Measurements from ENCODE around the gene NUDT16L1.

Gene NUDT16L1

DNA sequence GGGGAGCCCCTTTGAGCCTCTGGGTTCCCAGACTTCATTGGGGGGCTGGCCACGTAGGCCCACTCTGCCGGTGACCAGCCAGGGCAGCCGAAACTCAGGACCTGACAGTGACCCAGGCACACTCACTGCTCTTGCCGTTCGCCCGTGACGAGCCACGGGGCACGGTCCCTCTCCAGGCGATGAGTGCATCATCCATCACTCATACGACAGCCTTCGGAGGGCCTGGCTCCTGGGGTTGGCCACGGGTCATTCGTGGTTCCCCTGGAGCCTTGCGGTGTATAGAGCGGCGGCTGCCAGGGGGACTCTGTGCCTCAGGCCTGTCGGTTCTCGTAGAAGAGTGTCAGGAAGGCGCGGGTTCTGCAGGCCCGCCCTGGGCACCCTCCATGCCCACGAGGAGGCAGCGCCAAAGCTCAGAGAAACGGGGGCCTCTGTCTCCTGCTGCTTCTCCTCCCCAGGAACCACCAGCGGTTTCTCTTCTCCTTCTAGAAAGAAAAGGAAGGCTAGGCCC is 11.2 kb upstream of the NUDT16L1 start:
- in situ Hi-C loops (cut with MboI; ENCODE audit: low sequenced_read_pairs), result no loop called here

DNA sequence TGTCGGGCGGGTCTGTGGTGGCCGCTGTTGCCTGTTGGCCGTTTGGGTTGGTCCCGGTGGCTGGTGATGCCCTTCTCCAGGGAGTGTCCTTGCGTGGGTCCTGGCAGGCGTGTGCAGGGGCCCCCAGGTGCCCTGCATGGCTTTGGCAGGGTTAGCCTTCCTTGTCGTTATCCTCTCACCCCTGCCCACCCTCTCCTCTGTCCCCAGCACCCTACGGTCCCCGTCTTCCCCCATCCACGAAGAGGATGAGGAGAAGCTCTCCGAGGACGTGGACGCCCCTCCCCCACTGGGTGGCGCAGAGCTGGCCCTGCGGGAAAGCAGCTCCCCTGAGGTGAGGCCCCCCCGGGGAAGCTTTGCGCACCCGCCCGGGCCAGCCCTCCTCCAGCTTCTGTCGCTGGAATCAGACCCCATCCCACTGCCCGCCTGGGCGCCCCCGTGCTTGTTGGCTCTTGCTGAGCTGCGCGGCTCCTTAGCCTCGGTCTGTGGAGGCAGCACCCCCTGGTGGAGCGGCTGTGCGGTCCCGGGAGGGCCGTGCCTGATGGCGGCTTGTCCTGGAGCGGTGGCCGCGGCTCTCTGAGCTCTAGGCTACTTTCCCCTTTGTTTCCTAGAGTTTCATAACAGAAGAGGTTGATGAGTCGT is 10.6 kb upstream of the NUDT16L1 start:
- in situ Hi-C loops (cut with MboI; ENCODE audit: low sequenced_read_pairs), result no loop called here

DNA sequence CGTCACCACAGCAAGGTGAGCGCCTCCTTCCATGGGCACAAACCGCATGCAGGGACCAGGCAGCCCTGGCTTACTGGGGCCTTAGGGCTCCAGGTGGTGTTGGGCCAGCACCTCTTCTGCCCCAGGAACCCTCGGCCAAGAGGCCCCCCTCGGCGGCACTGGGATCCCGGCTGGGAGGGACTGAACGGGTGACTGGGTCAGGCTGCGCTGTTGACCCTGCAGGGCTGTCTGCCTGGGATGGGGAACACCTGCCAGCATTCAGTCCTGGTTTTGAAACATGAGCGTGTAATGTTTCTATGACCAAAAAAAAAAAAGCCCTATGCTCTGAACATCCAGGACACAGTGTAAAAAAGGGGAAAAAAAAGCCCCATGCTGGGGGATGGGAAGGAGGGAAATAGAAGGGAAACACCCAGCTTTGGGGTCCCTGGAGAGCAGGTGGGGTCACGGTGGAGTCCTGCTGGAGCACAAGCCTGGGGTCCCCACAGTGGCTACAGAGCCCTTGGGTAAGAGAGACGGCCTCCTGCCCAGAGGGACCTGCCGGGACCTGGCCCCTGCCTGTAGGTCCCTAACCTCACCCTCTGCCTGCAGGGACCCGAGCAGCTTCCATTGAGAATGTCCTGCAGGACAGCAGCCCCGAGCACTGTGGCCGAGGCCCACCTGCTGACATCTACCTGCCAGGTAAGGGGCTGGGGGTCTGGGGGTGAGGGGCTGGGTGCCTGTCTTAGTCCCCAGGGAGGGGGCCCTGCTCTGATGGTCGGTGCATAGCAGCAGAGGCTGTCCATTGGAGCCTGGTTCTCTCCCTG is 9.9 kb upstream of the NUDT16L1 start:
- in situ Hi-C loops (cut with MboI; ENCODE audit: low sequenced_read_pairs), result no loop called here

DNA sequence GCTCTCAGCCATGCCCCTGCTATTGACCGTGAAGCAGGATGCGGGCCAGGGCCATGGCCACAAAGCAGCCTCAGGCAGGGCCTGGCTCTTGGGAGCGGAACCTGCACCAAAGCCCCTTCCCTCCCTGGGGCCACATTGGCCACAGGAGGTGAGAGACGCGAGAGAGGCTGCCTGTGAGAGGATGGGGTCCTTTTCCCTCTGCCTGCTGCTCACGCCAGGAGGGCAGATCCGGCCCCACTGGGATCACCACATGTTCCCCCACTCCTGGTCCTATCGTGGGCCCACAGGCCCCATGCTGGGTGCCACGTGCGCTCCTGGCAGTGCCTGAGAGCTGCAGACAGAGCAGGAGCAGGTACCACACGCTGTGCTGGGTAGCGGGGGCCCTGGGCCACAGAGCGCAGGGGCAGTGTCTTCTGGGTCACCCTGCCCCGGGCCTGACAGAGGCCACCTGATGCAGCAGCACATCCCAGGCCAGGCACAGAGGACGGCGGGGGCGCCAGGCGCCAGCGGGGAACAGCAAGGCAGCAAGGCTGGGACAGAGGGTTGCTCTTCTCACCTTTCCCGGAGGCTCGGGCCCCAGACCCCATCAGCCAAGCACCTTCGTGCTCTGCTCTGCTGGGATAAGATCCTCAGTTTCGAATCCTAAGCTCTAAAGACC is 9.2 kb upstream of the NUDT16L1 start:
- in situ Hi-C loops (cut with MboI; ENCODE audit: low sequenced_read_pairs), result no loop called here

DNA sequence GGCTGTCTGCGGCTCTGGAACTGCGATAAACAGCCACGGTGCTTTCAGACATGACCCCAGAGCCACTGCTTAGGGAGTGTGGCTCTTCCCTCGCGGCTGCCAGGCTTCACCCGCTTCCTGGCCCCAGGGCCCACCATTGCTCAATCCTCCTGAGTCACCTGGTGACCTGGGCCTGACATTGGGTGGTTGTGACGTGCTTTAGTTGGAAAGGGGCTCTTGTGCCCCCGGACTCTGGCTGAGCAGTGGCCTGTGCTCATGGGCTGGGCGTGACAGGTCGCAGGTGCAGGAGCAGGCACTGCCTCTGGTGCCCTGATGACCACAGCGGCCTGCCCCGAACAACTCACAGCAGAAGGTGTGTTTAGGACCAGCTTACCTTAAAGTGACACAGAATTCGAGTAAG is 8.6 kb upstream of the NUDT16L1 start:
- in situ Hi-C loops (cut with MboI; ENCODE audit: low sequenced_read_pairs), result no loop called here

DNA sequence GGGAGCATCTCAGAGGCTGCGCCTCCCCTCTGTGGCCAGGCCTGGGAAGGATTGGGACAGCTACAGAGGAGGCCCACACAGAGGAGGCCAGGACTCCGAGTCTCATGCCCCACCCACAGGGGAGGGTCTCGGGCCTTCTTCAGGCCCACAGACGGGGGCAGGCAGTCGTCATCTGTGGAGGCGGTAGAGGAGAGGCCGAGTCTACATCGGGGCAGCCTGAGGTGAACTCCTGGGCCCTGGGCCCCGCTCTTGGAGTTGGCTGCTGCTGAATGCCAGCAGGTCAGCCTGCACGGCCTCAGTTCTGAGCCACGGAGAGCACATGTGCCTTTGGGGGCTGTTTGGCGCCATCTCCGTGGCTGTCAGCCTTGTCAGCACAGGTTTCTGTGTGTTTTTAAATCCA is 8.1 kb upstream of the NUDT16L1 start:
- in situ Hi-C loops (cut with MboI; ENCODE audit: low sequenced_read_pairs), result no loop called here

DNA sequence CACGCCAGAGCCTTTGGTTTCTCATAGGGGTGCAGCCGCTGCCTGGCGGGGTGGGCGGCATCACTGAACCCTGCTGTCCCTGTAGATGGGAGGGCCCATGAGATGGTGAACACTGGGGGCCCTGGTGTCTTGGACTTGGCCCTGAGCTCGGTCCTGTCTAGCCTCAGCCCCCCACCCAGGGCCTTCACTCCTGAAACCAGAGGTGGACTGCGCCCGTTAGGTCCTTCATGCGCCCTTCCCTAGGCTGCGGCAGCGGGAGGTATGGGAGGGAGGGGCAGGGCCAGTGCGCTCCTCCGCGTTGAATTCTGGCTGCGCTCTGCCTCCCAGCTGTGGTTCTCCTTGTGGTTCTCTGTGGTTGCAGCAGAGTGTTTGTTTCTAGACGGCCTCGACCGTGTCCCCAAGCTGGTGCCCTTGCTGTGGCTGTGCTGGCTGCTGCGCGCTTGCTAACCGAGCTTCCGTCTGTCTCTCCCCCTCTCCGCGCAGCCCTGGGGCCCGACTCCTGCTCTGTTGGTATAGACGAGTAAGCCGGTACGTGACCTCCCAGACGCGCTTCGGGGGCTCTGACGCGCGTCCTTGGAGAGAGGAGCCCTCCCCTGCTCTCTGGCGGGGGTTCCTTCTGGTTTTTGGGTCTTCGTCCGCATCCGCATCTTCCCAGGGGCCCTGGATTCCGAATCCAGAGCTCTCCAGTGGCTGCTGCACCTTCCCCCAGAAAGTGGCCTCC is 7.4 kb upstream of the NUDT16L1 start:
- in situ Hi-C loops (cut with MboI; ENCODE audit: low sequenced_read_pairs), result no loop called here

DNA sequence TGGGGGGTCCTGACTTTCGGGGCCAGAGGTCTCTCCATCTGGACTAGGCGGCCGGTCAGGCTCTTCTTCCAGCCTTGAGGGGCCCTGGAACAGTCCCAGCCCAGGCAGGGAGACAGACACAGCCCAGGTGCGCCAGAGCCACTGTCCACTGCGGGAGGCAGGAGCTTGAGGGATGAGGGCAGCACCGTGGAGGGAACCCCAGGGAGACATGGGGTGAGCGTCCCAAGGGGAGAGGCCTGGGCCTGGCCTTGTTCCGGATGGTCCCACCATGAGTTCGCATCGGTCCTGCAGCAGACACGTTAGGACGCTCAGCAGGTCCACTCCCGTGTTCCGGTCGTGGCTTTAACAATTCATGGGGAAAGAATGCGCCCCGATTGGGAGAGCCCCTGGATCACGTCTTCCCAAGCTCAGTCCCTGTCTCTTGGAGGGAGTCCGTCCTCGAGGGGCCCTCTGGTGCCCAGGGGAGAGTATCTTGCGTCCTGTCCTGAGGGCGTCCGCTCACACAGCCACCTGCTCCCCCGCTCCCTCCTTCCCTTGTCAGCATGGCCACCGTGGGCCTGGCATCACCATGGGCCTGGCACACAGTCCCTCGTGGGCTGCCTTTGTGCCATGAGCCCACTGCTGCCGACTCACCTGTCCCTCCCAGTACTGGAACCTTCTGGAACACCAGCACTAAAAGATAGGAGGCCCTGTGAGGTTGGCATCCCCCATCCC is 6.7 kb upstream of the NUDT16L1 start:
- in situ Hi-C loops (cut with MboI; ENCODE audit: low sequenced_read_pairs), result no loop called here

DNA sequence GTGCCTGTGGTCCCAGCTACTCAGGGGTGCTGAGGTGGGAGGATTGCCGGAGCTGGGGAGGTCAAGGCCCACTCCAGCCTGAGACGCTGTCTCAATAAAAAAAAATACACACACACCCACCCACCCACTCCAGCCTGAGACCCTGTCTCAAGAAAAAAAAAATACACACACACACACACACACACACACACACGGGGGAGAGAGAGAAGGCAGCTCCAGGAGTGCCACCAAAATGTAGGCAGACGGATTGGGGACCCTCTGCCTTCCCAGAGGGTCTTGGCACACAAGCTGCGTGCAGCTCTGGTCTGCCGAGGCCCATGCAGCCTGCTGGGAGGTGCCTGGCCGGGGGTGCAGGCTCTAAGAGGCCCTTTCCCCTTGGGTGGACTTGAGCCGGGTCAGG is 5.9 kb upstream of the NUDT16L1 start:
- in situ Hi-C loops (cut with MboI; ENCODE audit: low sequenced_read_pairs), result no loop called here

DNA sequence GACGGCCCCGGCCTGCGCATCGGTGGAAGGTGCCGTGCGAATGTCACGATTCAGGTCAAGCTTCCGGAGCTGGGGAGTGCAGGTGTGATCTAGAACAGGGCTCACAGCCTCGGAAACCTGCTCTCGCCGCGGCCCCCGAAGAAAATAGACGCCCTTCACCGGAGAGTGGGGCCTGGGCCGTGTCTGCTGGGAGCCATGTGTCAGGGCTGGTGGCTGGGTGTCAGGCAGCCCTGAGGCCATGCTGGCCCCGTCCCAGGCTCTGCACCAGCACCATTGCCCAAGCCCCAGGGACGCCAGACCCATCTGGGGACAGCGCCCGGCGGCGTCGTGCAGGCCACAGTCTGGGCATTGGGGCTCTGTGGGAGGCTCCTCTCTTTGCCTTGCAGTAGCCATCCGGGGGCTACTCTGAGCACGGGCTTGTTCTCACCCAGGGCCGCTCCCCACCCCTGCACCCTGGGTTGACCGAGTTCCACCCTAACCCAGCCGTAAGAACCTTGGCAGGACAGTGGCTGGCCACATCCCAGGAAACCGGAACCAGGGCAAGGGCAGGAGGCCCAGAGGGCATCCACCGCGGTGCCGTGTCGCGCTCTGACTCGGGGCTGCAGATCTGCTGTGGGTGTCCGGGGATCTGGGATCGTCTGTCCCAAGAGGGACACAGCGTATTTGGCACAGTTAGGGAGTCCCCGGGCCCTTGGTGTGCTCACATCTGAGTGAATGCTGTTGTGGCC is 5.3 kb upstream of the NUDT16L1 start:
- in situ Hi-C loops (cut with MboI; ENCODE audit: low sequenced_read_pairs), result no loop called here

DNA sequence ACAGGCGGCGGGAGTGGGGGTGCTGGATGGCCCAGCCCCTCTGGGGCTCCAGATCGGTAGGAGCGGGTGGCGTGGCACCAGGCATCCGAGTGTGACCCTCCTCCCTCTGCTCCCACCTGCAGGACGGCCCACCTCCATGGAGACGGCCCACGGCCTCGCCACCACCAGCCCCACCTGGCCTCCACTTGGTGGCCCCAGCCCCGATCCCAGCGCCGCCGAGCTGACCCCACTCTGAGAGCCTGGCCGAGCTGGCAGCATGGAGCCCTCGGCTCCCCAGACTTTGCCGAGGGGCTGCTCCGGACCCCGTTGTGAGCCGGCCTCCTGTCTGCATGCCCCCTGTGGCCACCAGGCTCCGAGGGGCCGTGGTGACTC is 4.7 kb upstream of the NUDT16L1 start:
- in situ Hi-C loops (cut with MboI; ENCODE audit: low sequenced_read_pairs), result no loop called here

DNA sequence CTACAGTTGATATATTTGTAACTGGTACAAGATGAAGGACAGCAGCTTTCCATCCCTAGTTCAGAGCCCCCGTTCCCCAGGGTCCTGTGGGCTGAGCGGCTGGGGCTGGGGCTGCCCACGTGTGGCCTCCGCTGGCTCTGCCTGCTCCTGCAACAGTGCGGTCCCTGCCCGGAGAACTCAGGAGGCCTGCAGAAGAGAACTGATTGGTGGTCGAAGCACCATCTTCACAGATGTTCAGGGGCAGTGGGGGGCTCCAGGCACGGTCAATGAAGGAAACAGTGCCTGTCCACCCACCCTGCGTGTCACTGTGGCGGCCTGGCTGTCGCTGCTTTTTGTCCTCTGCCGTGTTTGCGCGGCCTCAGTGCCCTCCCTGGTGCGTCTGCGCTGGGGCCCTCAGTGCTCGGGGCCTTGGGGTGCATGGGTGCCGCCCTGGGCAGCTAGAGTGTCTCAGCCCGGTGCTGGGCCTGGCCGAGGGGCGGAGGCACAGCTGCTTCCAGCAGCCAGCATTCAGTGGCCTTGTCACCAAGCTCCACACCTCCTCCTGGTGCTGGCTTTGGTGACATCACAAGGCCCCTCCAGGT is 4.2 kb upstream of the NUDT16L1 start:
- in situ Hi-C loops (cut with MboI; ENCODE audit: low sequenced_read_pairs), result no loop called here

DNA sequence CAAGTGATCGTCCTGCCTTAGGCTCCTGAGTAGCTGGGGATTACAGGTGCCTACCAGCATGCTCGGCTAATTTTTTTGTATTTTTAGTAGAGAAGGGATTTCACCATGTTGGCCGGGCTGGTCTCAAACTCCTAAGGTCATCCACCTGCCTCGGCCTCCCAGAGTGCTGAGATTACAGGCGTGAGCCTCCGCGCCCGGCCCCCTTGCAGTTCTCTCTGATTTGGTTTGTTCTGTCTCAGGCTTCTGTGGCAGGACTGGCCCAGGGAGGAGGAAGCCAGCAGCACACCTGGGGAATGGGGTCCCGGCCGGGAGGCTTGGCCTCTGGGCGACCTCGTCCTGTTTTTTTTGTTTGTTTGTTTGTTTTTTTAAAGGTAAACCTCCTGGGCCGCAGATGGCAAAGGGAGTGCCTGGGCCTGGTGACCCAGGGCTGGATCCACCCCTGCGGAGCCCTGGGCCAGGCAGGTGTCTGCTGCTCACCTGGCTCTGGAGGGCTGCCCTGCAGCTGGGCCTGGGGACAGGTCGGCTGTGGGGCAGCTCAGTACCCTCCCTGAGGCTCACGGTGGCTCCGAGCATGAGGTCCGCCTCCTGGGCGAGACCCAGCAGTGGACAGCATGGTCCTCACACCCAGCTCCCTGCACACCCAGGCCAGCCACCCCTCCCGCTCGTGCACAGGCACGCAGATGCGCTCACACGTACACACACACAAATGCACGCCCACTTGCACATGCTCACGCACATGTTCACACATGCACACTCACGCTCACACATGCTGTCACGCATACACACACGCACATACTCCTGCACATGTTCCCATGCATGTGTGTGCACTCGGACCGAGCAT is 3.3 kb upstream of the NUDT16L1 start:
- in situ Hi-C loops (cut with MboI; ENCODE audit: low sequenced_read_pairs), result no loop called here

DNA sequence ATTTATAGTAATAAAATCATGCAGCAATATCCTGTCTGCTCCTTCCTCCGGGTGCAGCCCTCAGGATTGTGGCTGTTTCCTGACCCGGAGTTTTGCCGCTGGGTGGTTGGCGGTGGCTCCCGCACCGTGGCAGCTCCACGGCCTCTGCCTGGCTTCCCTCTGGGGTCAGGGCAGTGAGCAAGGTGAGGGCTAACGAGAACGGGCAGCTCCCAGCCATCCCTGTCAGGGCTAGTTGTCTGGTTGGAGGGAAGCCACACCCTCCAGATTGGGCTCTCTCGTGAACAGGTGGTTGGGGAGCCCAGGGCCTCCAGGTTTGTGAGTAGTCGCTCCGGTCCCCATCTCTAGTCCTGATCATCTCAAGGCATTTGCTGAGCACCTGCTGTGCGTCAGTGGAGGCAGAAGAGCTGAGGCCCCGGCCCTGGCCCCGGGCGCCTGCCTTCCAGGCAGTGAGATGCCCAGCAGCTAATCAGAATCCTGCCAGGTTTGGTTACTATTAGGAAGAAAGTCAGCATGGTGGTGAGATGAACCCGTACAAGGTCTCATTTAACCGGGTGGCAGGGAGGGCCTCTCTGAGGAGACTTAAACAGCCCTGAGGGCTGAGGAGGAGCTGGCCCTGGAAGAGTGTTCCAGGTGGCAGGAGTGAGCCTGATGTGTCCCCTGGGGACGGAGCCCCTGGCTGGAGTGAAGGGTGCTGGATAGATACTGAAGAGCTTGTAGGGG is 2.3 kb upstream of the NUDT16L1 start:
- in situ Hi-C loops (cut with MboI; ENCODE audit: low sequenced_read_pairs), result no loop called here

DNA sequence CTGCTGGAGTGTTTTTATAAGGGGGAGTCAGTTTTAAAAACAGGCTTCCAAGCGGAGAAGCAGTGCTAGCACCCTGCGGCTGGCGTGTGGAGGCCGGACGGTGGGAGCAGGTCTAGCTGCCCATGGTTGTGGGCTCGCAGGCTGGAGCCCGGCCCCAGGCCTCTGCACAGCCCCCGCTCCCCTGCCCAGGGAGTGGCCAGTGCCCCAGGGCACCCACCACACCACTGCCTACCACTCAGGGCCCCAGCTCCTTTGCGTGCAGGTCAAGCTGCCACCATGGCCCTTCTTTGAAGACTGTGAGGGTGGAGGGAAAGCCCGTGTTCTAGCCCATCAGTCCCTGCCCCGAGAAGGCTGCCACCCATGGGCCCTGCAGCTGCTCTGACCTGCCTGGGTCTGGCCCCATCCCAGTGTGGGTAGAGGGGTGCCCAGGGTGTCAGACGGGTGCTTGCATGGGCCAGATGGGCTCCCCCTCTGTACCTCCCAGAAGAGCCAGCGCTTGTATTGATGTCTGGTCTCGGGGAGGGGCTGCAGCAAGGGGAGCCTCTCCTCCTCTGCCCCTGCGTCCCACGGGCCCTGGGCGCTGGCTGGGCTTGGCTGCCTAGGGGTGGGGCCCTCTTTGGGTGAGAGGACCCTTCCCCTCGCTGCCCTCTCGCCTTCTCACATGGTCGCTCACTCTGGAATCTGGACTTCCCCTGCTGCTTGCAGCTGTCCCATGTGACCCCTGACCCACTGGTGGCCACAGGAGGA is 1.5 kb upstream of the NUDT16L1 start:
- in situ Hi-C loops (cut with MboI; ENCODE audit: low sequenced_read_pairs), result no loop called here

DNA sequence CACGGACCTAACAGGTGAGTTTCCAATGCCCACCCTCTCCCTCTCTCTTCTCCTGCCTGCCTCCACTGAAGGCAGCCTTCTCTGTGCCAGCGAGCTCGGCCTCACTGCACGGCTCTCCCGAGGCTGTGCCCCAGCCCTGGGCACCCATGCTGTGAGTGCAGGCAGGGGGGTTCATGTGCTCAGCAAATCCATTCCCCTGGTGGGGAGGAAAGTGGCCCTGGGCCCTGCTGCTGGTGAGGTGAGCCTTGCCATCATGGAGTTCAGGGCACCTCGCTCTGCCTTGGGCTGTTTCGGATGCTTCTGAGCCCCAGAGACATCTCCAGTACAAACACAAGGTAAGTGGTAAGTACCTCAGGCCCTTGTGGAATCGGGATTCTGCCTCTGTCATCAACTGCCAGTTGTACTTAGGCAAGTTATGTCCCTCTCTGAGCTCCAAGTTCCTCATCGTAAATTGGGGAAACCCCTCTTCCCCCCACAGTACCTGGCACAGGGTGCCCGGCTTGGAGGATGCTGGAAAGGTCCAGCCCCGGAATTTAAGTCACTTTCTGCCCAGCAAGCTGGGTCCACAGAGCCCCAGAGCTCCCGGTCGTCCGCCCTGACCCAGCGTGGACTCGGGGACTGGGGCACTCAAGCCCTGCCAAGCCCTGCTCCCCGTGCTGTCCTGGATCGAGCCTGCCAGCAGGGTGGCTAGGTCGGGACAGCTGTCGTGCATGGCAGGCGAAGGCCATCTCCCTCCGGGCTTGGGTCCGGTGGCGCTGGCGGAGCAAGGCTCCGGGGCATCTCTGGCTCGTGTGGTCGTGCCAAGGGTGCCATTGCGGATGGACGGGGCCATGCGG is 684 bp upstream of the NUDT16L1 start:
- in situ Hi-C loops (cut with MboI; ENCODE audit: low sequenced_read_pairs), result no loop called here
